CD4-positive, alpha-beta memory T cell (primary cell): ENCODE data around the gene PLCD1. TPM values are rescaled to one million over a fixed set of nuclear protein-coding genes. Genes with fewer than 3 reads are reported as not detected.

Experiments
- CTCF ChIA-PET: fragments of 350-600 bp; sonication (Branson Sonifier 250); formaldehyde crosslinking; loops from one replicate; lab custom pipeline; 2021; ENCODE audit warnings: inconsistent platforms; ENCODE audit not compliant: partially characterized antibody; lab: Charles Lee
- POLR2A ChIA-PET: fragments of 350-600 bp; sonication (Branson Sonifier 250); formaldehyde crosslinking; loops from one replicate; lab custom pipeline; 2021; ENCODE audit not compliant: partially characterized antibody; lab: Charles Lee
- DNase-seq, 5 donors: peaks; one replicate each; pipeline versions ENCODE4 v3.0.0 to v3.0.0-alpha.2; 2020 to 2022; ENCODE audit warnings: mixed read lengths in 1 of 5
- H3K27ac ChIP-seq: one replicate; pipeline ENCODE4 v1.7.0; 2013; ENCODE audit warnings: low read depth, low read length
- H3K27me3 ChIP-seq: 2 replicates; pipeline ENCODE4 v1.7.0; 2013; ENCODE audit warnings: mild to moderate bottlenecking, low read length, moderate library complexity; ENCODE audit not compliant: insufficient read depth
- H3K36me3 ChIP-seq: 2 replicates; pipeline ENCODE4 v1.7.0; 2013; ENCODE audit warnings: mild to moderate bottlenecking, low read length, moderate library complexity; ENCODE audit not compliant: insufficient read depth
- H3K4me1 ChIP-seq: 2 replicates; pipeline ENCODE4 v1.7.0; 2013; ENCODE audit warnings: mild to moderate bottlenecking, low read length, moderate library complexity; ENCODE audit not compliant: insufficient read depth
- H3K4me3 ChIP-seq, 2 donors: one replicate each; pipeline ENCODE4 v1.7.0; 2013; ENCODE audit warnings: low read length in 2 of 2, mild to moderate bottlenecking in 1 of 2
- H3K9me3 ChIP-seq, 2 donors: one replicate each; pipeline ENCODE4 v1.7.0; 2013; ENCODE audit warnings: low read length in 2 of 2, control low read depth in 1 of 2; ENCODE audit not compliant: control insufficient read depth in 1 of 2
- H3K27ac Mint-ChIP-seq, 7 donors: one replicate each; pipeline ENCODE4 v1.8.0; 2020 to 2021; ENCODE audit warnings: mixed read lengths in 7 of 7, mild to moderate bottlenecking in 6 of 7, inconsistent platforms in 3 of 7, moderate library complexity in 3 of 7
- H3K27me3 Mint-ChIP-seq, 2 donors: one replicate each; pipeline ENCODE4 v1.8.0; 2020 to 2021; ENCODE audit warnings: mixed read lengths in 2 of 2
- H3K36me3 Mint-ChIP-seq, 2 donors: one replicate each; pipeline ENCODE4 v1.8.0; 2020 to 2021; ENCODE audit warnings: mixed read lengths in 2 of 2, inconsistent platforms in 1 of 2, mild to moderate bottlenecking in 1 of 2
- H3K4me1 Mint-ChIP-seq, 4 donors: one replicate each; pipeline ENCODE4 v1.8.0; 2020 to 2021; ENCODE audit warnings: mixed read lengths in 4 of 4, mild to moderate bottlenecking in 1 of 4
- H3K4me3 Mint-ChIP-seq, 8 donors: one replicate each; pipeline ENCODE4 v1.8.0; 2020 to 2021; ENCODE audit warnings: mixed read lengths in 8 of 8, mild to moderate bottlenecking in 7 of 8, moderate library complexity in 6 of 8, inconsistent platforms in 3 of 8
- H3K9me3 Mint-ChIP-seq, 8 donors: one replicate each; pipeline ENCODE4 v1.8.0; 2020 to 2021; ENCODE audit warnings: mixed read lengths in 8 of 8, mild to moderate bottlenecking in 5 of 8, inconsistent platforms in 3 of 8, moderate library complexity in 1 of 8
- intact Hi-C: fragments of 100-400 bp; cut with micrococcal nuclease; formaldehyde crosslinking; loops from one replicate; pipeline ENCODE4 v1.15.1; 2023
- polyA plus RNA-seq, 2 donors: library from polyadenylated mRNA; unstranded; fragments of 300-500 nt; fragmentation: Illumina TruSeq; gene quantifications; one replicate each; pipeline ENCODE4 v1.2.3, GENCODE V29; 2021
- total RNA-seq, 2 experiments: library from RNA; stranded (reverse); gene quantifications; one replicate each; pipeline ENCODE4 v1.2.3, GENCODE V29; 2021

PLCD1 gene
- total and polyA plus RNA-seq, 4 experiments from 2014 or later: 38.4 to 93.9 (median 61.2) TPM

DNA sequence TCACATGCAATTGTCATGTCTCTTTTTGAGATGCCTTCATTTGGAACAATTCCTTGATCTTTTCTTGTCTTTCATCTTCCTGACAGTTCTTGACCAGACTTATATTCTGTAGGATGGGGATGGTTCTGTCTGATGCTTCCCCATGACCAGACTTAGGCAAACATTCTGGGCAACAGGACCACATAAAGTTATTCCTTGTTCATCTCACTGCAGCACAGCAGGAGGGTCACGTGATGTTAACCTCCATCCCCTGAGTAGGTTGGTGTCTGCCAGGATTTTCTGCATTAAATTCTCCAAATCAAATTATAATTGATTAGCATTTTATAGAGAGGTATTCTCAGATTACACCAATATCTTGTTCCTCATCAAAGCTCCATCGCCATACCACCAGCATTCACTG lies 17.4 kb upstream of the PLCD1 start:
- ChIA-PET CTCF (no interaction called here), POLR2A (no interaction called here)
- intact Hi-C loops: no loop called here
- Mint-ChIP-seq H3K9me3 (no peaks in the 10 kb centered on the region), H3K27me3 (no peaks in the 10 kb centered on the region), H3K4me3 (no peak overlapping the region), H3K27ac (no peak overlapping the region), H3K4me1 (peaks cover 0 to 4% (median 2%) of the 10 kb centered on the region in 4 donors), H3K36me3 (peaks cover 7 to 46% of the 10 kb centered on the region in 2 donors)
- DNase-seq: no peak
- H3K9me3 ChIP-seq: no peaks in the 10 kb centered on the region
- H3K27me3 ChIP-seq: no peaks in the 10 kb centered on the region
- no peaks in the 10 kb centered on the region for H3K4me1 ChIP-seq
- H3K4me3 ChIP-seq: no peak overlapping the region
- no peaks in the 10 kb centered on the region for H3K36me3 ChIP-seq
- H3K27ac ChIP-seq: no peak overlapping the region

DNA sequence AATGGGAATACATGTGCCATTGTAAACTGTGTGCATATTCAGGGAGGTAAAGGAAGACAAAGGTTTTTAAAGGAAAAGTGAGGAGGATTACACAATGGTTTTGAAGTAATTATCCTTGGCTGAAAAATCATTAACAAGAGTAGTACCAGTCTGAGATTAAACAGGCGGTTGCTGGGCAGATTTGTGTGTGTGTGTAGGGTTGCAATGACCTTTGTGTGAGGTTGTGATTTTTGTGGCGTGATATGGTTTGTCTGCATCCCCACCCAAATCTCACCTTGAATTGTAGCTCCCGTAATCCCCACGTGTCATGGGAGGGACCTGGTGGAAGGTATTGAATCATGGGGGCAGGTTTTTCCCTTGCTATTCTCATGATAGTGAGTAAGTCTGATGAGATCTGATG lies 16.6 kb upstream of the PLCD1 start:
- no peaks in the 10 kb centered on the region for H3K27me3 Mint-ChIP-seq
- H3K4me1 ChIP-seq: no peaks in the 10 kb centered on the region
- CTCF ChIA-PET: no interaction called here
- H3K27ac ChIP-seq: no peak overlapping the region
- H3K36me3 Mint-ChIP-seq: peaks cover 7 to 40% of the 10 kb centered on the region in 2 donors
- intact Hi-C loops: no loop called here
- no peaks in the 10 kb centered on the region for H3K9me3 ChIP-seq
- no peaks in the 10 kb centered on the region for H3K9me3 Mint-ChIP-seq
- DNase-seq: no peak
- no peak overlapping the region for H3K4me3 ChIP-seq
- H3K27ac Mint-ChIP-seq: no peak overlapping the region
- H3K4me3 Mint-ChIP-seq: no peak overlapping the region
- H3K27me3 ChIP-seq: no peaks in the 10 kb centered on the region
- H3K4me1 Mint-ChIP-seq: peaks cover 0 to 4% (median 2%) of the 10 kb centered on the region in 4 donors
- no peaks in the 10 kb centered on the region for H3K36me3 ChIP-seq
- POLR2A ChIA-PET: no interaction called here

DNA sequence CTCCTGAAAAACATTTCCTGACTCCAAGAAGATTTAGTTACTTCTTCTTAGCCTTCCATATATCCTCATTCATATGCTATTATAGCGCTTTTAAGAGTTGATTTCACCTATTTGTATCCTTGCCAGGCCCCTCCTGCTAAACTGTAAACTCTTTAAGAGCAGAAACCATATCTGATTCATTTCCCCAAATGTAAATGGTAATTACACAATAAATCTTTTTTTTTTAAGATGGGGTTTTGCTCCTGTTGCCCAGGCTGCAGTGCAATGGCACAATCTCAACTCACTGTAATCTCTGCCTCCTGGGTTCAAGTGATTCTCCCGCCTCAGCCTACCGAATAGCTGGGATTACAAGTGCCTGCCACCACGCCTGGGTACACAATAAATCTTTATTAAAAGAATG lies 14.0 kb upstream of the PLCD1 start:
- CTCF ChIA-PET: no interaction called here
- H3K27me3 Mint-ChIP-seq: no peaks in the 10 kb centered on the region
- Histone ChIP-seq H3K27ac (no peak overlapping the region), H3K27me3 (no peaks in the 10 kb centered on the region), H3K4me3 (no peak overlapping the region), H3K4me1 (peaks cover 19% of the 10 kb centered on the region), H3K36me3 (no peaks in the 10 kb centered on the region), H3K9me3 (no peaks in the 10 kb centered on the region)
- peaks cover 0 to 2% (median 0%) of the 10 kb centered on the region in 8 donors for H3K9me3 Mint-ChIP-seq
- no peak overlapping the region for H3K27ac Mint-ChIP-seq
- intact Hi-C loops: no loop called here
- POLR2A ChIA-PET: no interaction called here
- H3K4me3 Mint-ChIP-seq: no peak overlapping the region
- peaks cover 3 to 23% of the 10 kb centered on the region in 2 donors for H3K36me3 Mint-ChIP-seq
- H3K4me1 Mint-ChIP-seq: peaks cover 15 to 21% (median 17%) of the 10 kb centered on the region in 4 donors
- no peak for DNase-seq

DNA sequence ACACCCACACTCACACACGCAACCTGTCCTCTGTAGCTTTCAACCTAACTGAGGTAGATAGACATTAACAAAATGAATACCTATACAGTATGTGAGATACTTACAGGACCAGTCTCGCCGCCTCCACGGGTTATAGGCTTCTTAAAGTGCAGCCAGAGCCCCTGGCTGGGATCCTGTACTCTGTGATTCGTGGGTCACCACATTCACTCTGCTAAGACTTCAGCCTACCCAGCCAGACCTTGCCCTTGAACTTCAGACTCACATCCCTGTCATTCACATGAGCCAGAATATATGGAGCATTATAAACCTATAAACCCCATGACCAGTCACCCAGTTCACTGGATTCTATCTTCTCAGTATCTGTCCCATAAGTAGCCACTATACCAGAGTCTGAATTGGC lies 11.0 kb upstream of the PLCD1 start:
- peaks cover 2 to 8% of the 10 kb centered on the region in 2 donors for H3K36me3 Mint-ChIP-seq
- Histone ChIP-seq H3K4me1 (peaks cover 38% of the 10 kb centered on the region), H3K4me3 (peak overlapping the region; percentile 44 to 78), H3K9me3 (no peaks in the 10 kb centered on the region), H3K27ac (peak overlapping the region; percentile 85), H3K36me3 (no peaks in the 10 kb centered on the region), H3K27me3 (no peaks in the 10 kb centered on the region)
- peak overlapping the region; percentile 57 to 94 (median 85) for H3K4me3 Mint-ChIP-seq
- intact Hi-C loops: loop anchor here (1.0 kb wide), 2 partner anchors 36 to 66 kb away; no protein-coding TSS in a partner anchor
- peaks cover 0 to 2% (median 0%) of the 10 kb centered on the region in 8 donors for H3K9me3 Mint-ChIP-seq
- H3K4me1 Mint-ChIP-seq: peaks cover 24 to 39% (median 32%) of the 10 kb centered on the region in 4 donors
- H3K27ac Mint-ChIP-seq: peak overlapping the region; percentile 90 to 99 (median 97)
- POLR2A ChIA-PET: interaction anchor here (0.6 to 3.7 kb wide), 10 partner anchors 35 to 1338 kb away, joined by 3 to 48 read pairs (median 6); partner anchors contain the start of genes ACAA1, MYD88 and OXSR1
- DNase-seq: no peak
- H3K27me3 Mint-ChIP-seq: no peaks in the 10 kb centered on the region
- CTCF ChIA-PET: interaction anchor here (0.9 to 4.3 kb wide), 9 partner anchors 9 to 184 kb away, joined by 3 to 66 read pairs (median 3); partner anchors contain the start of genes ACAA1 and OXSR1

DNA sequence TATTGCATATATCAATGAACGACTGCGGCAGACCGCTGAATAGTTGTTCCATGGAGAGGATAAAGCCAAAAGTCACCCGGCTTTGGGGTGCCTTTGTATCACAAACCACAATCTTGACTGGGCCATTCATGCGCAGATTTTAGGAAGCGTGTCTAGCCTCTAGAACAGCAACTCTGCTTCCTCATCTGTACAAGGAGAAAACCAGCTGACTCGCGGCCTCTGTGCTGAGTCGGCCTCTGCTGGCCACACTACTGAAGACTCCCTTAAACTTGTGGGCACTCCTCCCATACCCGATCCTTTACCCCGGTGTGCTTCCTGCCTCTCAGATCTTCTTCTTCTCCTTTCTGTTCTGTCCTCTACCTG lies 10.4 kb upstream of the PLCD1 start:
- H3K9me3 ChIP-seq: no peaks in the 10 kb centered on the region
- H3K36me3 ChIP-seq: no peaks in the 10 kb centered on the region
- intact Hi-C loops: loop anchor here (1.0 kb wide), 4 partner anchors 36 to 125 kb away; partner anchors contain the start of gene OXSR1
- H3K4me3 ChIP-seq: peak overlapping the region; percentile 44 to 78
- DNase-seq: peak; percentile 65 to 85 (median 68)
- POLR2A ChIA-PET: interaction anchor here (0.6 to 3.7 kb wide), 11 partner anchors 20 to 181 kb away, joined by 3 to 48 read pairs (median 7); partner anchors contain the start of genes ACAA1, MYD88 and OXSR1
- peak overlapping the region; percentile 90 to 99 (median 97) for H3K27ac Mint-ChIP-seq
- peaks cover 2 to 8% of the 10 kb centered on the region in 2 donors for H3K36me3 Mint-ChIP-seq
- H3K27ac ChIP-seq: peak overlapping the region; percentile 85
- peak overlapping the region; percentile 57 to 94 (median 85) for H3K4me3 Mint-ChIP-seq
- H3K27me3 Mint-ChIP-seq: no peaks in the 10 kb centered on the region
- peaks cover 38% of the 10 kb centered on the region for H3K4me1 ChIP-seq
- CTCF ChIA-PET: interaction anchor here (0.9 to 4.3 kb wide), 15 partner anchors 9 to 481 kb away, joined by 3 to 66 read pairs (median 4); partner anchors contain the start of genes ACAA1, PLCD1 and XYLB
- H3K9me3 Mint-ChIP-seq: peaks cover 0 to 2% (median 0%) of the 10 kb centered on the region in 8 donors
- H3K27me3 ChIP-seq: no peaks in the 10 kb centered on the region
- peaks cover 24 to 39% (median 33%) of the 10 kb centered on the region in 4 donors for H3K4me1 Mint-ChIP-seq

DNA sequence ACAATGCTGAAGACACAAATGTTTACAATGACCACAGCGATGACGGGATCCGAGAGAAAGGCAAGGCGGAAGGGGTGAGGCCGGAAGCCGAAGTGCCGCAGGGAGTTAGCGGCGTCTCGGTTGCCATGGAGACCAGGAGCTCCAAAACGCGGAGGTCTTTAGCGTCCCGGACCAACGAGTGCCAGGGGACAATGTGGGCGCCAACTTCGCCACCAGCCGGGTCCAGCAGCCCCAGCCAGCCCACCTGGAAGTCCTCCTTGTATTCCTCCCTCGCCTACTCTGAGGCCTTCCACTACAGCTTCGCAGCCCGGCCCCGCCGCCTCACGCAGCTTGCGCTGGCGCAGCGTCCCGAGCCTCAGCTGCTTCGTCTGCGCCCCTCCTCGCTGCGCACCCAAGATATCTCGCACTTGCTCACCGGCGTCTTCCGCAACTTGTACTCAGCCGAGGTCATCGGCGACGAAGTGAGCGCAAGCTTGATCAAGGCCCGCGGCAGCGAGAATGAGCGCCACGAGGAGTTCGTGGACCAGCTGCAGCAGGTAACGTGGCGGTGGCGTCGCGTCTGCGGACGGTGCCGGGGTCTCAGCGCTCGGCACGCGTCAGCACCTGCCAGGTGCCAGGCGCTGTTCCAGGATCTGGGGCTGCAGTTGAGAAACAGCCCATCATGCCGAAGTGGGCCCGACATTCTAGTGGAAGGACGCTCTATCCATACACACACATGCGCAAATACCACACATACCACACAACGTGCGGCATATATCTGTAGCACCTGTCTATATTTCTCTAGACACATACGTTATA lies 9.9 kb upstream of the PLCD1 start, which contains the start of gene DLEC1:
TSS of gene DLEC1 (plus strand) at position 108 of the 798 bp plus-strand sequence. CDS start at position 126, 18 bp downstream.
- DNase-seq: peak; percentile 88 to 93 (median 91)
- Histone ChIP-seq H3K4me3 (peak within 1 kb of the TSS; percentile 44 to 78), H3K27ac (peak within 1 kb of the TSS; percentile 85), H3K4me1 (peaks cover 38% of the 10 kb centered on the region), H3K9me3 (no peaks in the 10 kb centered on the region), H3K36me3 (no peaks in the 10 kb centered on the region), H3K27me3 (no peaks in the 10 kb centered on the region)
- ChIA-PET CTCF (interaction anchor here (0.7 to 4.3 kb wide), 17 partner anchors 9 to 481 kb away, joined by 3 to 66 read pairs (median 4); partner anchors contain the start of genes ACAA1, PLCD1 and XYLB), POLR2A (interaction anchor here (0.9 to 3.7 kb wide), 12 partner anchors 19 to 180 kb away, joined by 3 to 48 read pairs (median 7); partner anchors contain the start of genes ACAA1, MYD88 and OXSR1)
- Mint-ChIP-seq H3K36me3 (peaks cover 2 to 8% of the 10 kb centered on the region in 2 donors), H3K4me3 (peak within 1 kb of the TSS; percentile 57 to 94 (median 85)), H3K27ac (peak within 1 kb of the TSS; percentile 90 to 99 (median 97)), H3K4me1 (peaks cover 23 to 45% (median 32%) of the 10 kb centered on the region in 4 donors), H3K9me3 (peaks cover 0 to 2% (median 0%) of the 10 kb centered on the region in 8 donors), H3K27me3 (no peaks in the 10 kb centered on the region)
- intact Hi-C loops: loop anchor here (1.0 kb wide), 2 partner anchors 45 to 126 kb away; partner anchors contain the start of gene OXSR1
